Measurements from ENCODE around the gene ACAD9. TPM values are rescaled to one million over a fixed set of nuclear protein-coding genes. Genes with fewer than 3 reads are reported as not detected.
A peak's percentile ranks its signal among the peaks of the same experiment; 100 is the strongest.

ACAD9 gene
- total and polyA plus RNA-seq, 2 of the 13 experiments (the other 11 are each of a cell fraction or from before 2014, with no cell fraction given): 15.3 to 38.2 TPM

DNA sequence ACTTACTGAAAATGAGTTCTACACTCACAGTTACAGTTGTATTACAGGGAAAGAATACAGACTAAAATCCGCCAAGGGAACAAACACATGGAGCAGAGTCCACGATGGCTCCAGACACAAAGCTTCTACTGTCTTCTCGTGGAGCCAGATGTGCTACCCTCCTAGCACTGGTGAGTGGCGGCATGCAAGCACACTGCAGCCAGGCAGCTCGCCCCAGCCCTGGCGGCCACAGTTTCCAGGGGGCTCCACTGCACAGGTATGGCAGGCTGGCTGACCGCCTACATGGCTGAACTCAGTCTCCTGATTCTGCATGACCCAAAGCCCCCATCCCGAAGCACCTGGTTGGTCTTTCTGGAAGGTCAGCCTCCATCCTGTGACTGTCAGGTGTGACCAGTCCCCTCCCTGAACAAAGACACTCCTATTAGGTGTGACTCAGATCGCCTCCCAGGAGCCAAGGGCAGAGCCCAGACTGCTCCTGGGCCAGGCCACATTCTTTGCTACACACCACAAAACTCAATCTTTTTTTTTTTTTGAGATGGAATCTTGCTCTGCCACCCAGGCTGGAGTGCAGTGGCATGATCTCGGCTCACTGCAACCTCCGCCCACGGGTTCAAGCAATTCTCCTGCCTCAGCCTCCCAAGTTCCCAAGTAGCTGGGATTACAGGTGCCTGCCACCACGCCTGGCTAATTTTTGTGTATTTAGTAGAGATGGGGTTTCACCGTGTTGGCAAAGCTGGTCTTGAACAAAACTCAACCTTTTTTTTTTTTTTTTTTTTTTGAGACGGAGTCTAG, 62.9 kb downstream of the ACAD9 start (continued):
- TF ChIP-seq HDAC6 (IDR thresholded peaks at IDR 0.05; ENCODE audit: low read depth, low read length): no peak
- TF ChIP-seq ZNF678 (CRISPR knock-in tag; IDR thresholded peaks at IDR 0.05): no peak
- no peak for TF ChIP-seq SPEN (CRISPR knock-in tag; IDR thresholded peaks at IDR 0.05; ENCODE audit: low read depth)
- TF ChIP-seq ERF (CRISPR knock-in tag; IDR thresholded peaks at IDR 0.05): no peak; the same call in 1 of the 2 replicates
- peak; percentile 31; the same call in 1 of the 2 replicates for TF ChIP-seq ZNF292 (CRISPR knock-in tag; IDR thresholded peaks at IDR 0.05; ENCODE audit: borderline replicate concordance, low read depth)
- no peak for TF ChIP-seq HBP1 (CRISPR knock-in tag; IDR thresholded peaks at IDR 0.05; ENCODE audit: low read depth)
- no peak for TF ChIP-seq AHR (CRISPR knock-in tag; IDR thresholded peaks at IDR 0.05)
- TF ChIP-seq, protein P1, sequence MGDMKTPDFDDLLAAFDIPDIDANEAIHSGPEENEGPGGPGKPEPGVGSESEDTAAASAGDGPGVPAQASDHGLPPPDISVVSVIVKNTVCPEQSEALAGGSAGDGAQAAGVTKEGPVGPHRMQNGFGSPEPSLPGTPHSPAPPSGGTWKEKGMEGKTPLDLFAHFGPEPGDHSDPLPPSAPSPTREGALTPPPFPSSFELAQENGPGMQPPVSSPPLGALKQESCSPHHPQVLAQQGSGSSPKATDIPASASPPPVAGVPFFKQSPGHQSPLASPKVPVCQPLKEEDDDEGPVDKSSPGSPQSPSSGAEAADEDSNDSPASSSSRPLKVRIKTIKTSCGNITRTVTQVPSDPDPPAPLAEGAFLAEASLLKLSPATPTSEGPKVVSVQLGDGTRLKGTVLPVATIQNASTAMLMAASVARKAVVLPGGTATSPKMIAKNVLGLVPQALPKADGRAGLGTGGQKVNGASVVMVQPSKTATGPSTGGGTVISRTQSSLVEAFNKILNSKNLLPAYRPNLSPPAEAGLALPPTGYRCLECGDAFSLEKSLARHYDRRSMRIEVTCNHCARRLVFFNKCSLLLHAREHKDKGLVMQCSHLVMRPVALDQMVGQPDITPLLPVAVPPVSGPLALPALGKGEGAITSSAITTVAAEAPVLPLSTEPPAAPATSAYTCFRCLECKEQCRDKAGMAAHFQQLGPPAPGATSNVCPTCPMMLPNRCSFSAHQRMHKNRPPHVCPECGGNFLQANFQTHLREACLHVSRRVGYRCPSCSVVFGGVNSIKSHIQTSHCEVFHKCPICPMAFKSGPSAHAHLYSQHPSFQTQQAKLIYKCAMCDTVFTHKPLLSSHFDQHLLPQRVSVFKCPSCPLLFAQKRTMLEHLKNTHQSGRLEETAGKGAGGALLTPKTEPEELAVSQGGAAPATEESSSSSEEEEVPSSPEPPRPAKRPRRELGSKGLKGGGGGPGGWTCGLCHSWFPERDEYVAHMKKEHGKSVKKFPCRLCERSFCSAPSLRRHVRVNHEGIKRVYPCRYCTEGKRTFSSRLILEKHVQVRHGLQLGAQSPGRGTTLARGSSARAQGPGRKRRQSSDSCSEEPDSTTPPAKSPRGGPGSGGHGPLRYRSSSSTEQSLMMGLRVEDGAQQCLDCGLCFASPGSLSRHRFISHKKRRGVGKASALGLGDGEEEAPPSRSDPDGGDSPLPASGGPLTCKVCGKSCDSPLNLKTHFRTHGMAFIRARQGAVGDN (CRISPR knock-in tag; IDR thresholded peaks at IDR 0.05): peak; percentile 79
- no peak for TF ChIP-seq ELF1 (CRISPR knock-in tag; IDR thresholded peaks at IDR 0.05)
- TF ChIP-seq GZF1 (CRISPR knock-in tag; IDR thresholded peaks at IDR 0.05): no peak
- no peak for TF ChIP-seq GLI4 (CRISPR knock-in tag; IDR thresholded peaks at IDR 0.05; ENCODE audit: borderline replicate concordance)
- TF ChIP-seq ZNF788 (CRISPR knock-in tag; IDR thresholded peaks at IDR 0.05; ENCODE audit: borderline replicate concordance): no peak
- TF ChIP-seq NKX3-1 (CRISPR knock-in tag; IDR thresholded peaks at IDR 0.05): no peak
- TF ChIP-seq ESRRA (CRISPR knock-in tag; IDR thresholded peaks at IDR 0.05; ENCODE audit: low read depth): no peak
- TF ChIP-seq, protein P2, sequence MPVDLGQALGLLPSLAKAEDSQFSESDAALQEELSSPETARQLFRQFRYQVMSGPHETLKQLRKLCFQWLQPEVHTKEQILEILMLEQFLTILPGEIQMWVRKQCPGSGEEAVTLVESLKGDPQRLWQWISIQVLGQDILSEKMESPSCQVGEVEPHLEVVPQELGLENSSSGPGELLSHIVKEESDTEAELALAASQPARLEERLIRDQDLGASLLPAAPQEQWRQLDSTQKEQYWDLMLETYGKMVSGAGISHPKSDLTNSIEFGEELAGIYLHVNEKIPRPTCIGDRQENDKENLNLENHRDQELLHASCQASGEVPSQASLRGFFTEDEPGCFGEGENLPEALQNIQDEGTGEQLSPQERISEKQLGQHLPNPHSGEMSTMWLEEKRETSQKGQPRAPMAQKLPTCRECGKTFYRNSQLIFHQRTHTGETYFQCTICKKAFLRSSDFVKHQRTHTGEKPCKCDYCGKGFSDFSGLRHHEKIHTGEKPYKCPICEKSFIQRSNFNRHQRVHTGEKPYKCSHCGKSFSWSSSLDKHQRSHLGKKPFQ (CRISPR knock-in tag; IDR thresholded peaks at IDR 0.05; ENCODE audit: insufficient replicate concordance): peak; percentile 77
- TF ChIP-seq ZMYM3 (CRISPR knock-in tag; IDR thresholded peaks at IDR 0.05): no peak
- no peak; the same call in 1 of the 2 replicates for TF ChIP-seq HDAC1 (CRISPR knock-in tag; IDR thresholded peaks at IDR 0.05)
- TF ChIP-seq MED13 (CRISPR knock-in tag; IDR thresholded peaks at IDR 0.05): no peak
- no peak for TF ChIP-seq ZNF770 (CRISPR knock-in tag; IDR thresholded peaks at IDR 0.05)
- no peak for TF ChIP-seq KMT2A (CRISPR knock-in tag; IDR thresholded peaks at IDR 0.05)
- TF ChIP-seq HNF4A (CRISPR knock-in tag; IDR thresholded peaks at IDR 0.05): peak; percentile 78
- TF ChIP-seq FOXM1 (CRISPR knock-in tag; IDR thresholded peaks at IDR 0.05): no peak

Data from HepG2 (cell line).